GM12878 (cell line): ENCODE data around the gene HCRTR2. TPM values are rescaled to one million over a fixed set of nuclear protein-coding genes. Genes with fewer than 3 reads are reported as not detected.

Experiments used
- ATAC-seq: fragments of 200-7000 bp; cut with Tn5 transposase; 3 replicates; pipeline ENCODE4 v1.9.1; 2020; ENCODE audit warnings: mild to moderate bottlenecking, moderate library complexity
- BruUV-seq: library from RNA; stranded (reverse); fragments of 400-500 nt; replicated peaks from 2 replicates; lab custom pipeline; 2021; lab: Mats Ljungman, UMichigan
- CTCF ChIA-PET: fragments of 300-600 bp; sonication (Branson Sonifier 250); formaldehyde crosslinking; extraction: SDS; loops from one replicate; lab custom pipeline; 2021; ENCODE audit warnings: inconsistent platforms; lab: Yijun Ruan, JAX
- POLR2A ChIA-PET: fragments of 350-600 bp; formaldehyde crosslinking; extraction: SDS; loops from one replicate; lab custom pipeline; 2021; ENCODE audit warnings: inconsistent platforms; lab: Charles Lee
- RAD21 ChIA-PET: fragments of 300-600 bp; sonication (Branson Sonifier 250); formaldehyde crosslinking; loops from one replicate; lab custom pipeline; 2023; ENCODE audit warnings: antibody characterized with exemption; ENCODE audit not compliant: unreplicated experiment; lab: Charles Lee
- SMC1A ChIA-PET: fragments of 300-600 bp; sonication (Branson Sonifier 250); formaldehyde crosslinking; loops from one replicate; lab custom pipeline; 2023; ENCODE audit not compliant: unreplicated experiment, uncharacterized antibody; lab: Charles Lee
- DNase-seq: peaks from one replicate; pipeline ENCODE4 v3.0.0-alpha.2; 2011; ENCODE audit warnings: low read depth, low spot score
- FAIRE-seq: peaks from 3 replicates; lab custom pipeline; 2011; peaks lifted over from hg19 to GRCh38; lab: Jason Lieb, UNC
- H2AFZ ChIP-seq: 2 replicates; pipeline ENCODE4 v1.6.0; 2011; ENCODE audit warnings: low read depth, low read length, control low read depth; ENCODE audit not compliant: control insufficient read depth
- H3K27ac ChIP-seq: 2 replicates; pipeline ENCODE4 v1.5.1; 2011; ENCODE audit warnings: control low read depth; ENCODE audit not compliant: control insufficient read depth, insufficient read depth
- H3K27me3 ChIP-seq, 2 experiments: replicated peaks in 1 of 2; 2 replicates each; pipeline versions ENCODE4 v1.6.0 to v1.6.1; 2011; ENCODE audit warnings: low read length in 1 of 2; ENCODE audit not compliant: control insufficient read depth in 2 of 2, insufficient read depth in 2 of 2
- H3K36me3 ChIP-seq, 2 experiments: 2 replicates each; pipeline ENCODE4 v1.5.1; 2011; ENCODE audit warnings: low read length in 1 of 2; ENCODE audit not compliant: control insufficient read depth in 2 of 2, insufficient read depth in 2 of 2
- H3K4me1 ChIP-seq: 2 replicates; pipeline ENCODE4 v1.6.1; 2011; ENCODE audit warnings: mild to moderate bottlenecking, low read length, moderate library complexity, mixed read lengths; ENCODE audit not compliant: control insufficient read depth, insufficient read depth
- H3K4me2 ChIP-seq: 2 replicates; pipeline ENCODE4 v1.6.0; 2011; ENCODE audit warnings: control low read depth; ENCODE audit not compliant: control insufficient read depth, insufficient read depth
- H3K4me3 ChIP-seq: fragments of 200-600 bp; sonication (generic); 2 replicates; pipeline ENCODE4 v1.5.1; 2016
- H3K79me2 ChIP-seq: 2 replicates; pipeline ENCODE4 v1.6.0; 2011; ENCODE audit warnings: low read length; ENCODE audit not compliant: control insufficient read depth, insufficient read depth
- H3K9ac ChIP-seq: 2 replicates; pipeline ENCODE4 v1.8.0; 2011; ENCODE audit warnings: low read length, control low read depth, mixed read lengths; ENCODE audit not compliant: control insufficient read depth, insufficient read depth
- H3K9me3 ChIP-seq: replicated peaks from 3 replicates; pipeline ENCODE4 v1.5.1; 2011; ENCODE audit warnings: mild to moderate bottlenecking, low read length; ENCODE audit not compliant: control insufficient read depth, insufficient read depth
- H4K20me1 ChIP-seq: 2 replicates; pipeline ENCODE4 v1.6.0; 2011; ENCODE audit not compliant: control insufficient read depth, insufficient read depth
- CBFB ChIP-seq: IDR thresholded peaks from 2 replicates; pipeline ENCODE4 v1.6.1; 2016; ENCODE audit warnings: antibody characterized with exemption, low read depth
- CTCF ChIP-seq, 3 experiments: IDR thresholded peaks in 2 of 3; conservative IDR thresholded peaks in 1 of 3; 2 replicates each; pipeline ENCODE4 v1.5.1; 2011; ENCODE audit warnings: low read depth in 3 of 3, low read length in 3 of 3, mild to moderate bottlenecking in 3 of 3, control low read depth in 2 of 3, moderate library complexity in 2 of 3, inconsistent platforms in 1 of 3, mixed read lengths in 1 of 3; ENCODE audit not compliant: control insufficient read depth in 2 of 3, insufficient read depth in 1 of 3; ENCODE audit errors: extremely low read depth in 1 of 3
- ELK1 ChIP-seq: IDR thresholded peaks from 2 replicates; pipeline ENCODE4 v1.6.1; 2012; ENCODE audit warnings: low read depth, low read length, improper control_type of control experiment
- FOXK2 ChIP-seq: fragments of 450-650 bp; IDR thresholded peaks from 2 replicates; pipeline ENCODE4 v1.6.1; 2017; ENCODE audit warnings: mild to moderate bottlenecking, moderate library complexity
- IRF3 ChIP-seq: fragments of 450-650 bp; IDR thresholded peaks from 2 replicates; pipeline ENCODE4 v1.6.1; 2014; ENCODE audit warnings: mild to moderate bottlenecking
- RAD21 ChIP-seq: IDR thresholded peaks from 2 replicates; pipeline ENCODE4 v1.6.1; 2011; ENCODE audit warnings: mild to moderate bottlenecking, low read depth, low read length, moderate library complexity; ENCODE audit not compliant: insufficient read depth
- SMC3 ChIP-seq: IDR thresholded peaks from 2 replicates; pipeline ENCODE4 v1.6.1; 2011; ENCODE audit warnings: low read length, improper control_type of control experiment, borderline replicate concordance
- WGBS: methylation state at CpG from one replicate; pipeline ENCODE4 v1.1.6; 2016; ENCODE audit warnings: low lambda C conversion rate; ENCODE audit not compliant: insufficient replicate concordance, insufficient coverage; ENCODE audit errors: missing lambda C conversion rate; 5-methylcytosine and 5-hydroxymethylcytosine counted together
- in situ Hi-C: fragments of 300-500 bp; cut with MboI; formaldehyde crosslinking; loops from 9 replicates; pipeline ENCODE4 v1.14.3; 2018; ENCODE audit warnings: mixed read lengths
- intact Hi-C: fragments of 100-400 bp; cut with micrococcal nuclease; formaldehyde crosslinking; loops from one replicate; pipeline ENCODE4 v1.14.2; 2022; ENCODE audit not compliant: unreplicated experiment
- polyA plus RNA-seq, 11 experiments: library from polyadenylated mRNA; depleted of rRNA in 4 of 11; unstranded in 6 of 11; stranded (reverse) in 5 of 11; fragments of >200 nt; fragmentation: Nextera tagmentation in 4 of 11; fragmentation: Illumina TruSeq in 1 of 11; extraction: Ambion mirVana in 4 of 11; extraction: Trizol in 1 of 11; gene quantifications; 1 replicate in 1 of 11; 2 replicates in 10 of 11; pipeline versions ENCODE4 v1.2.1 to v1.2.3, GENCODE V29; 2011 to 2016; ENCODE audit warnings: inconsistent platforms in 2 of 11, missing spikeins in 2 of 11, low read depth in 1 of 11
- total RNA-seq, 4 experiments: library from RNA; depleted of rRNA in 3 of 4; stranded (reverse); fragments of >200 nt in 3 of 4; fragmentation: Illumina TruSeq in 1 of 4; extraction: Trizol in 1 of 4; gene quantifications; 2 replicates each; pipeline versions ENCODE4 v1.2.1 to v1.2.3, GENCODE V29; 2013 to 2021

Gene HCRTR2
- total and polyA plus RNA-seq, 10 of the 15 experiments (the other 5 are each of a cell fraction or from before 2014, with no cell fraction given), result not detected

- no peak overlapping the region for H3K9ac ChIP-seq
- CTCF ChIA-PET, result interaction anchor here (3.1 kb wide), 1 partner anchor 10 kb away, joined by 19 read pairs; no protein-coding TSS in a partner anchor
- H3K4me1 ChIP-seq, result no peaks in the 10 kb centered on the region
- H3K27ac ChIP-seq, result no peak overlapping the region
- intact Hi-C loops, result no loop called here
- ATAC-seq, result no peak
- POLR2A ChIA-PET, result no interaction called here
- H3K27me3 ChIP-seq, result no peaks in the 10 kb centered on the region
- H3K4me2 ChIP-seq, result no peak overlapping the region
- BruUV-seq, result no TSS peak
- RAD21 ChIA-PET, result no interaction called here
- no peaks in the 10 kb centered on the region for H3K36me3 ChIP-seq
- 20% methylated on average over 2 of the region's 2 CpGs for WGBS
- FAIRE-seq, result no peak
- H3K79me2 ChIP-seq, result no peaks in the 10 kb centered on the region
- no peak for DNase-seq
- in situ Hi-C loops, result no loop called here
- SMC1A ChIA-PET, result interaction anchor here (0.6 kb wide), 1 partner anchor 13 kb away, joined by 3 read pairs; no protein-coding TSS in a partner anchor
- no peak overlapping the region for H2AFZ ChIP-seq
- H3K9me3 ChIP-seq, result no peaks in the 10 kb centered on the region
- H4K20me1 ChIP-seq, result no peaks in the 10 kb centered on the region
- H3K4me3 ChIP-seq, result no peak overlapping the region
- no peak for TF ChIP-seq FOXK2
These were observed 92.6 kb downstream of the HCRTR2 start for GRCh38 chr6:55266896-55267295.

GRCh38 chr6:55276745-55277530 is 102.6 kb downstream of the HCRTR2 start:
- Histone ChIP-seq H3K27me3 (no peaks in the 10 kb centered on the region), H3K79me2 (no peaks in the 10 kb centered on the region), H3K27ac (no peak overlapping the region), H3K4me1 (no peaks in the 10 kb centered on the region), H3K4me2 (no peak overlapping the region), H3K9ac (no peak overlapping the region), H4K20me1 (no peaks in the 10 kb centered on the region)
- BruUV-seq, result no TSS peak
- POLR2A ChIA-PET, result no interaction called here
- FAIRE-seq, result peak; percentile 27
- intact Hi-C loops, result loop anchor here (5.0 to 10.0 kb wide), 3 partner anchors 258 to 1018 kb away; no protein-coding TSS in a partner anchor
- RAD21 ChIA-PET, result interaction anchor here (0.5 to 1.4 kb wide), 6 partner anchors 9 to 1016 kb away, joined by 3 to 7 read pairs (median 3); no protein-coding TSS in a partner anchor
- CTCF ChIA-PET, result interaction anchor here (0.6 to 1.9 kb wide), 30 partner anchors 8 to 1339 kb away, joined by 3 to 19 read pairs (median 4); no protein-coding TSS in a partner anchor
- SMC1A ChIA-PET, result interaction anchor here (0.7 to 1.5 kb wide), 8 partner anchors 10 to 1016 kb away, joined by 3 to 6 read pairs (median 3); no protein-coding TSS in a partner anchor
- TF ChIP-seq SMC3 (peak; percentile 34; the same call in 1 of the 2 replicates), IRF3 (no peak), CBFB (no peak), CTCF (IDR thresholded peaks at IDR 0.05 in 2 of 3, conservative IDR thresholded peaks at IDR 0.05 in 1 of 3; ENCODE audit: control insufficient read depth in 2 of 3, extremely low read depth in 1 of 3, insufficient read depth in 1 of 3, low read depth in 3 of 3, low read length in 3 of 3) (peak; percentile 51 to 61 (median 56); a peak in 5 of 6 replicates), RAD21 (peak; percentile 66), ELK1 (no peak)
- TF ChIP-seq, all 136 proteins: peak for 3
- no peaks in the 10 kb centered on the region for H3K36me3 ChIP-seq
- 3% methylated on average over 15 of the region's 15 CpGs for WGBS
- peak; percentile 64 for ATAC-seq
- in situ Hi-C loops, result loop anchor here (25.0 kb wide), 1 partner anchor 610 kb away; the partner anchor contains the start of gene BMP5
- no peak for DNase-seq
- H3K4me3 ChIP-seq, result no peak overlapping the region
- no peaks in the 10 kb centered on the region for H3K9me3 ChIP-seq
- H2AFZ ChIP-seq, result no peak overlapping the region
